ENCODE measurements around the gene SLC7A6.

SLC7A6 gene

DNA sequence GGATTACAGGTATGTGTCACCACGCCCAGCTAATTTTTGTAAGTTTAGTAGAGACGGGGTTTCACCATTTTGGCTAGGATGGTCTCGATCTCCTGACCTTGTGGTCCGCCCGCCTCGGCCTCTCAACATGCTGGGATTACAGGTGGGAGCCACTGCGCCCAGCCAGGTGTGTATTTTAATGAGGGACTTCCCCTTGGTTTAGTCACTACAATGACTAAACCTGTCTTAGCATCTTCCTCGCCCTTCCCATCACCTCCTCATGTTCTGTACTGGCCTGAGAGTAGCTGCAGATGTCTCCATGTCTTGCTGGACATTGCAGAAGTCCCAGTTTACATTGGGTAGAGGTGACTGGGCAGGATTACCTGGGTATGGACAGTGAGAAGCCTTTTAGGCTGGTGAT is 9.6 kb downstream of the SLC7A6 start:
- Mint-ChIP-seq H3K4me1 (ENCODE audit: low read depth) (peaks cover 6% of the 10 kb centered on the region), H3K27ac (no peak overlapping the region), H3K27me3 (no peaks in the 10 kb centered on the region), H3K4me3 (no peak overlapping the region), H3K36me3 (ENCODE audit: low read depth) (peaks cover 73% of the 10 kb centered on the region), H3K9me3 (no peaks in the 10 kb centered on the region)
- intact Hi-C loops (cut with micrococcal nuclease), result no loop called here

GRCh38 chr16:68274441-68274840 is 10.1 kb downstream of the SLC7A6 start:
- Mint-ChIP-seq H3K4me1 (ENCODE audit: low read depth) (peaks cover 6% of the 10 kb centered on the region), H3K27ac (no peak overlapping the region), H3K27me3 (no peaks in the 10 kb centered on the region), H3K4me3 (no peak overlapping the region), H3K9me3 (no peaks in the 10 kb centered on the region), H3K36me3 (ENCODE audit: low read depth) (peaks cover 68% of the 10 kb centered on the region)
- intact Hi-C loops (cut with micrococcal nuclease), result no loop called here

DNA sequence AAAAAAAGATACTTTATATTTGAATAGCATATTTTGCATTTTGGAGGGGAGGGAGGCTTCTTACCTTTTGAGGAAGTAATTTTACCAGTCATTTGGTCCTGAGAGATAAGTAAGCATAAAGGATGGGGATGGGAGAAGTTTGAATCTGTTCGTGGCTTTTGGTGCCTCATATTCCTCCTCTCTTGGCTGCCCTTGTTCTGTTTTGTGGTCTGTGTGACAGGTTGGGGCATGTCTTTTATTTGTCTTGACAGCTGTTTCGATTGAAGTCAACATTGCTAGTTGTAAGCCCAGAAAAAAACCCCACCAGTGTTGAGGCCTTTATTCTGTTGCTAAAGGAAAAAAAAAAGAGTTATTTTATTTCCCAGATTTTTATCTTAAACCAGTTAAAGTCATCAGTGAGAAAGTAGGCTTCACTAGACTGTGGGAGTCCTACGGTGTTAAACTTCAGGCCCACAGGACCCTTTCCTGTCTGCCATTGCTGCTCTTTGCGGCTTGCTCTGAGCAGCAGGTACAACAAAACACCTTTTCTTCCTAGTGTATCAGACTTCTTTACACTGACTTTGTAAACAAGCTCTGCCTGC is 11.4 kb downstream of the SLC7A6 start:
- Mint-ChIP-seq H3K36me3 (ENCODE audit: low read depth) (peaks cover 69% of the 10 kb centered on the region), H3K4me1 (ENCODE audit: low read depth) (peaks cover 13% of the 10 kb centered on the region), H3K27me3 (no peaks in the 10 kb centered on the region), H3K9me3 (no peaks in the 10 kb centered on the region), H3K4me3 (no peak overlapping the region), H3K27ac (no peak overlapping the region)
- intact Hi-C loops (cut with micrococcal nuclease), result no loop called here

DNA sequence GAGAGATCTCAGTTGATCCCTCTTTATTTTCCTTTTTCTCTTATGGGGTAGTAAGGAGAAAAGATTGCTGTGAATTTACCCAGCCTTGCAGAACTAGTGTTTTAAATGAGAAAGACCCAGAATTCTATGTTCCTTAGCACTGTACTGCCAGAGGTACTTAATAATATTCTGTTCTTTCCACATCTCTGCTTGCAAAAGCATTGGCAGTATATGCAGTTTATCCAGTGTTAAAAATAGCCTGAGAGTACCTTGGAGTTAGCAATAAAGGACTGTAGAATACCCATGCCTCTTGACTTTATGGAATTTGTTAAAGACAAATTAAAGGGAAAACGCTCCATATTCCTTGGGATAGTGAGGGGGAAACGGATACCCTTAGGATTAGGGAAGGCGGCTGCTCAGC is 11.9 kb downstream of the SLC7A6 start:
- peaks cover 18% of the 10 kb centered on the region for H3K4me1 Mint-ChIP-seq (ENCODE audit: low read depth)
- no peaks in the 10 kb centered on the region for H3K27me3 Mint-ChIP-seq
- H3K9me3 Mint-ChIP-seq, result no peaks in the 10 kb centered on the region
- intact Hi-C loops (cut with micrococcal nuclease), result no loop called here
- H3K36me3 Mint-ChIP-seq (ENCODE audit: low read depth), result peaks cover 70% of the 10 kb centered on the region
- no peak overlapping the region for H3K4me3 Mint-ChIP-seq
- H3K27ac Mint-ChIP-seq, result no peak overlapping the region

DNA sequence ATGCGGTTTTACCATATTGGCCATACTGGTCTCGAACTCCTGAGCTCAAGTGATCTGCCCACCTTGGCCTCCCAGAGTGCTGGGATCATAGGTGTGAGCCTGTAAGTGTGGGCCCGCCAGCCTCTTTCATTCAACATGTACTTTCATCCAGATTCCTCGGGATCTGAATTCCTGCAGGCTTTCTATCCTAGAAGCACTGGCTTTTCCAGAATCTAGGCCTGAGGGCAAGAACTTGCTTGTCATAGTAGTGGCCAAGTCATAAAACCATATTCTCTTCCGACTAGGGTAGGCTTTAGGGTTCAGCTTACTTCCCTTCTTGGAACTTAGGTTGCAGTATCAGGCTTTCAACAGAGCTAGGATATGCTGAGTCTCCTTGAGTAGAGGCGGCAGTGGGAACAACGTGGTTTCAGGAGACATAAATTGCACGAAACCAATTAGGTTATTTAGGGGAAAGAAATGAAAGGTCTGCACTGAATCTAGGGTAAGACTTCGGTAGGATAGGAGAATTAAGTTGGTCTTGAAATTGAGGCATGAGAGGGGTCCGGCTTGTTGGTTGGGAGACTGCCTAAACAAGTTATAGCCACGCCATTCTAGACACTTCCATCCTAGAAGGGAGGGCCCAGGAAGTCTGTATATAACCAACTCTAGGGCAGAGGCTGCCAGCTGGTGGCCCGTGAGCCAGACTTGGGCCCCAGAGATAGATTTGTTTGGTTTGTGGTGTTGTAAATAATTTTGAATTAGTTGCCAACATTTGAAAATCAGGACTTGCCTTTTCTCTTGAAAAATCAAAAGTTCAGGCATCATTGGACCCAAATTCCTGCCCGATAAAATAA is 15.6 kb downstream of the SLC7A6 start:
- H3K9me3 Mint-ChIP-seq, result no peaks in the 10 kb centered on the region
- H3K36me3 Mint-ChIP-seq (ENCODE audit: low read depth), result peaks cover 68% of the 10 kb centered on the region
- H3K4me1 Mint-ChIP-seq (ENCODE audit: low read depth), result peaks cover 49% of the 10 kb centered on the region
- intact Hi-C loops (cut with micrococcal nuclease), result no loop called here
- H3K27me3 Mint-ChIP-seq, result no peaks in the 10 kb centered on the region
- no peak overlapping the region for H3K4me3 Mint-ChIP-seq
- peak overlapping the region; percentile 67 for H3K27ac Mint-ChIP-seq

- H3K27me3 Mint-ChIP-seq, result no peaks in the 10 kb centered on the region
- H3K4me3 Mint-ChIP-seq, result no peak overlapping the region
- peaks cover 56% of the 10 kb centered on the region for H3K36me3 Mint-ChIP-seq (ENCODE audit: low read depth)
- H3K4me1 Mint-ChIP-seq (ENCODE audit: low read depth), result peaks cover 65% of the 10 kb centered on the region
- intact Hi-C loops (cut with micrococcal nuclease), result no loop called here
- peak overlapping the region; percentile 64 for H3K27ac Mint-ChIP-seq
- no peaks in the 10 kb centered on the region for H3K9me3 Mint-ChIP-seq
Measured at GRCh38 chr16:68281368-68282063, 17.2 kb downstream of the SLC7A6 start.

DNA sequence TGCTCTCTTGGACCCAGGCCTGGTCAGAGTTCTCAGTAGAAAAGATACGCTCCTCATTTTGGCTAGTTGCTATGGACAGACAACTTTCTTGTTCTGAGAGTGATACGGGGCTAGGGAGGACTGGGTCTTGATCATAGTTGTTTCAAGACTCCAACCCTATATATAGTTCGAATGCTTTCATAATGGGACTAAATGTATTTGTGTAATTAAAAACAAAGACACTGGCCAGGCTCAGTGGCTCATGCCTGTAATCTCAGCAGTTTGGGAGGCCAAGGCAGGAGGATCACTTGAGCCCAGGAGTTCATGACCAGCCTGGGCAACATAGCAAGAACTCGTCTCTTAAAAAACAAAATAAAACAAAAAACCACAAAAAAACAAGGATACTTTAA is 17.7 kb downstream of the SLC7A6 start:
- Mint-ChIP-seq H3K27me3 (no peaks in the 10 kb centered on the region), H3K9me3 (no peaks in the 10 kb centered on the region), H3K27ac (peak overlapping the region; percentile 64), H3K4me1 (ENCODE audit: low read depth) (peaks cover 70% of the 10 kb centered on the region), H3K36me3 (ENCODE audit: low read depth) (peaks cover 55% of the 10 kb centered on the region), H3K4me3 (no peak overlapping the region)
- intact Hi-C loops (cut with micrococcal nuclease), result no loop called here

DNA sequence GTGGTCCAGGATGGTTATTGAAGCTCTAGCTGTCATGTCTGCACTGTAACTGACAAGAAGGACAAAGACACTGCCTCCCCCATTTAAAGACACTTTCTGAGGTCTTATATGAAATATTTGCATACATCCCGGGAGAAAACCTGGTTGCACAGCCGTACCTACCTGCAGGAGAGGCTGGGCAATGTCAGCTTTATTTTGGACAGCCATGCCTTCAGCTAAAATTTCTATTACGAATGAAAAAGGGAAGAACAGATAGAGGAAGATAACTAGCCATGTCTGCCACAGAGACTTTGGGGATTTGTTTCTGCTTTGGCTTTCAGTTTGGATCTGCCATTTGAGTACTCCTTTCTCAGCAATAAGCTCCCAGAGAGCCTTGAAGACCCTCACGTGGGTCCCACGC is 19.0 kb downstream of the SLC7A6 start:
- Mint-ChIP-seq H3K4me3 (peak overlapping the region; percentile 57), H3K27me3 (no peaks in the 10 kb centered on the region), H3K27ac (peak overlapping the region; percentile 89), H3K36me3 (ENCODE audit: low read depth) (peaks cover 67% of the 10 kb centered on the region), H3K9me3 (no peaks in the 10 kb centered on the region), H3K4me1 (ENCODE audit: low read depth) (peaks cover 82% of the 10 kb centered on the region)
- intact Hi-C loops (cut with micrococcal nuclease), result no loop called here

- H3K4me3 Mint-ChIP-seq, result peak overlapping the region; percentile 57
- peaks cover 82% of the 10 kb centered on the region for H3K4me1 Mint-ChIP-seq (ENCODE audit: low read depth)
- H3K27me3 Mint-ChIP-seq, result no peaks in the 10 kb centered on the region
- peaks cover 70% of the 10 kb centered on the region for H3K36me3 Mint-ChIP-seq (ENCODE audit: low read depth)
- no peaks in the 10 kb centered on the region for H3K9me3 Mint-ChIP-seq
- H3K27ac Mint-ChIP-seq, result peak overlapping the region; percentile 89
- intact Hi-C loops (cut with micrococcal nuclease), result no loop called here
Measured at GRCh38 chr16:68283801-68284598, 19.7 kb downstream of the SLC7A6 start.

DNA sequence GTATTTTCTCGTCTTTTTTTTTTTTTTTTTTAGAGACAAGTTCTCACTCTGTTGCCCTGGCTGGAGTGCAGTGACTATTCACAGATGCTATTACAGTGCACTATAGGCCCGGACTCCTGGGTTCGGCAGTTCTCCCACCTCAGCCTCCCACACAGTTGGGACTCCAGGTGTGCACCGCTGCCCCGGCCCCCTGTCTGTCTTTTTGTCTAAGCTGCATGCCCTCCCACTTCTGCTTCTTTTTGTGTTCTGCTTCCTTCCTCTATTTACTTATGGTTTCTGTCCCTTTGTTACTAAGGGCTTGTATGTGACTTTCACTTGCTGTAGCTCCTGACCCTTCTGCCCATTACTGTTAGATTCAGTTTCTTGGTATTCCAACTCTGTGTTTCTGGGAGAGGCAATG is 20.5 kb downstream of the SLC7A6 start:
- peaks cover 68% of the 10 kb centered on the region for H3K36me3 Mint-ChIP-seq (ENCODE audit: low read depth)
- H3K27me3 Mint-ChIP-seq, result no peaks in the 10 kb centered on the region
- H3K27ac Mint-ChIP-seq, result peak overlapping the region; percentile 89
- H3K9me3 Mint-ChIP-seq, result no peaks in the 10 kb centered on the region
- intact Hi-C loops (cut with micrococcal nuclease), result no loop called here
- H3K4me3 Mint-ChIP-seq, result peak overlapping the region; percentile 61
- peaks cover 87% of the 10 kb centered on the region for H3K4me1 Mint-ChIP-seq (ENCODE audit: low read depth)

GRCh38 chr16:68285683-68286082 is 21.4 kb downstream of the SLC7A6 start:
- peaks cover 70% of the 10 kb centered on the region for H3K36me3 Mint-ChIP-seq (ENCODE audit: low read depth)
- intact Hi-C loops (cut with micrococcal nuclease), result no loop called here
- peak overlapping the region; percentile 89 for H3K27ac Mint-ChIP-seq
- no peaks in the 10 kb centered on the region for H3K27me3 Mint-ChIP-seq
- no peaks in the 10 kb centered on the region for H3K9me3 Mint-ChIP-seq
- H3K4me1 Mint-ChIP-seq (ENCODE audit: low read depth), result peaks cover 91% of the 10 kb centered on the region
- H3K4me3 Mint-ChIP-seq, result no peak overlapping the region

DNA sequence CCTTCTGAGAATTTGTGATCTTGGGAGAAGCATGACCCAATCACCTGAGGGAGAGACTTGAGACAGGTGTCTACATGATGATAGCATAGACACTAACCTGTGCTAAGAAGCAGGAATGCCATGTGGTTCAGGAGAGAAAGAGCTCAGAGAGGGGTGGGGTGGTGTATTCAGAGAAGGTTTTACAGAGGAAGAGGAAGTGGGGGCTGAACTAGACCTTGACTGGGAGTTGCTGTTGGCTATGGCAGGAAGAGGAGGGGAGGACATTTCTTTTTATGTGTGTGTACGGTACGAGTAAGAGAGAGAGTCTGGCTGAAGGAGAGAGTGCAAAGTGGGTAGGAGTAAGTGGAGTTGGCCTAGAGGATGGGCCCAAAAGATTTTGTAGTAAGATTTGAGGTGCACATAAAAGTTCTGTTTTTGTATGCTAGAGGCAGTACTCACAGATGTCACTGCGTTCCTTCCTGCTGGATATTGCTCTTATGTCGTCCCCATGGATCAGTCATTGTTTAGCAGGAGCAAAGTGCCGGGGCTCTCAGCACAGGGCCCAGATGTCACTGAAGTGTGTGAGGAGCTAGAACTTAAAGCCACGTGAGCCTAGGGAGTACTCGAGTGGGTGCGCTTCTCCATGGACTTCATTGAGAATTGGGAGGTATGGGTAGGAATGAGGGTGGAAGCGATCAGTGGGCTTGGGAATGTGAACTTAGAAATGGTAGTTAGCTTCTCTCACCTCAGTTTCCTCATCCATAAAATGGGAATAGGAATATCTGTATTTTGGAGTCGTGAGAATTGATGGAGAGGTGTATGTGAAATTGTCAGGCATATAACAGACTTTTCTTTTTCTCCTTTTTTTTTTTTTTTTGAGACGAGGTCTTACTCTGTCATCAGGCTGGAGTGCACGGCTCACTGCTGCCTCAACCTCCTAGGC is 22.1 kb downstream of the SLC7A6 start:
- H3K27ac Mint-ChIP-seq, result peak overlapping the region; percentile 89
- peaks cover 91% of the 10 kb centered on the region for H3K4me1 Mint-ChIP-seq (ENCODE audit: low read depth)
- H3K9me3 Mint-ChIP-seq, result no peaks in the 10 kb centered on the region
- peaks cover 70% of the 10 kb centered on the region for H3K36me3 Mint-ChIP-seq (ENCODE audit: low read depth)
- intact Hi-C loops (cut with micrococcal nuclease), result no loop called here
- peak overlapping the region; percentile 33 for H3K4me3 Mint-ChIP-seq
- H3K27me3 Mint-ChIP-seq, result no peaks in the 10 kb centered on the region

All from dendritic cell treated with granulocyte-macrophage colony-stimulating factor and Interleukin-4, amounts not matched to agents 40 ng/mL and 50 ng/mL, for 4 days (primary cell).